Measurements from ENCODE around the gene STARD4. TPM values are rescaled to one million over a fixed set of nuclear protein-coding genes. Genes with fewer than 3 reads are reported as not detected.
A peak's percentile ranks its signal among the peaks of the same experiment; 100 is the strongest.

Gene STARD4
- total and polyA plus RNA-seq, 12 donors, result 7.2 to 142 (median 24.1) TPM

GRCh38 chr5:111537141-111538024, 25.0 kb upstream of the STARD4 start:
- H3K27ac ChIP-seq, result no peak overlapping the region
- 4 to 52% (median 31%) methylated on average over 1 of the region's 1 CpG for WGBS, 4 donors
- no peak overlapping the region for H3K4me3 ChIP-seq
- no peak for DNase-seq
- H3K27me3 ChIP-seq, result no peaks in the 10 kb centered on the region
- H3K4me1 ChIP-seq (replicated peaks in 1 of 2), result no peaks in the 10 kb centered on the region
- intact Hi-C loops (cut with DNase I), result loop anchor here in 1 of 2 donors (10.0 kb wide), 1 partner anchor 617 kb away; no protein-coding TSS in a partner anchor
- no peak for TF ChIP-seq POLR2A (IDR thresholded peaks at IDR 0.05)
- H3K9me3 ChIP-seq (replicated peaks in 1 of 3), result no peaks in the 10 kb centered on the region
- H3K36me3 ChIP-seq (replicated peaks in 1 of 2), result no peaks in the 10 kb centered on the region

GRCh38 chr5:111535879-111536549, 23.7 kb upstream of the STARD4 start:
- H3K27me3 ChIP-seq, result no peaks in the 10 kb centered on the region
- TF ChIP-seq CTCF (IDR thresholded peaks at IDR 0.05) (no peak), POLR2A (IDR thresholded peaks at IDR 0.05) (no peak)
- DNase-seq, result no peak
- no peak overlapping the region for H3K27ac ChIP-seq
- no peaks in the 10 kb centered on the region for H3K9me3 ChIP-seq (replicated peaks in 1 of 3)
- WGBS, 4 donors, result 88 to 96% (median 92%) methylated on average over 1 of the region's 1 CpG
- no peaks in the 10 kb centered on the region for H3K4me1 ChIP-seq (replicated peaks in 1 of 2)
- H3K36me3 ChIP-seq (replicated peaks in 1 of 2), result no peaks in the 10 kb centered on the region
- intact Hi-C loops (cut with DNase I), result loop anchor here in 1 of 2 donors (10.0 kb wide), 1 partner anchor 619 kb away; no protein-coding TSS in a partner anchor
- no peak overlapping the region for H3K4me3 ChIP-seq

DNA sequence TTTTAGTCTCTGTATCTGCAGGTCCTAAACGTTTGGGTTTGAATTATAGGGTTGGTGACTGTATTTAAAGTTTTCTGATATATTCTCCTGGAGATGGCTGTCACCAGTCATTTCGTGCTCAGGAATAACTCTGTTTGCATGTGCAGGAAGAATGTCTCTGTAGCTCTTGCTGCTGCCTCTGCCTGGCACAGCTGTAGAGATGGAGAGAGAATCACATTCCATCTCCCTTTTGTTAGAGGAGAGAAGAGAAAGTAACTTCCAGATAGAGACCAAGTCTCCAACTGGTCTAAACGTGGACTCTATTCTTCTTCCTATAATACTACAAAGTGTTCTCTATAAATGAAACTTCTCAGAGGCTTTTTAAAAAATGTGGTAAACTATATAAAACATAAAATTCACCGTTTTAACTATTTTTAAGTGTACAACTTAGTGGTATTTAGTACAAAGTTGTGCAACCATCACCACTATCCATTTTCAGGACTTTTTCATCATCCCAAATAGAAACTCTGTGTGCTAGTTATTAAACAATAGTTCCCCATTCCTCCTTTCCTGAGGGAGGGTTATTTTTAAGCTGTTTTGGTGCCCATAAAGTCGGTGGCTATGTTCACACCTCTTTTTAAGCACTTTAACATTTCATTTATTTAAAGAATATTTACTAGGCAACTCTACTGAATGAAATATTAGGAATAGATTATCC, 20.7 kb upstream of the STARD4 start:
- H3K4me3 ChIP-seq, result no peak overlapping the region
- H3K4me1 ChIP-seq (replicated peaks in 1 of 2), result no peaks in the 10 kb centered on the region
- no peak for TF ChIP-seq CTCF (IDR thresholded peaks at IDR 0.05)
- 59 to 68% (median 67%) methylated on average over 5 of the region's 5 CpGs for WGBS, 4 donors
- intact Hi-C loops (cut with DNase I), result loop anchor here (5.0 to 10.0 kb wide), 2 partner anchors 614 to 622 kb away; no protein-coding TSS in a partner anchor
- no peaks in the 10 kb centered on the region for H3K9me3 ChIP-seq (replicated peaks in 1 of 3)
- no peaks in the 10 kb centered on the region for H3K27me3 ChIP-seq
- no peak overlapping the region for H3K27ac ChIP-seq
- no peak for DNase-seq
- no peaks in the 10 kb centered on the region for H3K36me3 ChIP-seq (replicated peaks in 1 of 2)

DNA sequence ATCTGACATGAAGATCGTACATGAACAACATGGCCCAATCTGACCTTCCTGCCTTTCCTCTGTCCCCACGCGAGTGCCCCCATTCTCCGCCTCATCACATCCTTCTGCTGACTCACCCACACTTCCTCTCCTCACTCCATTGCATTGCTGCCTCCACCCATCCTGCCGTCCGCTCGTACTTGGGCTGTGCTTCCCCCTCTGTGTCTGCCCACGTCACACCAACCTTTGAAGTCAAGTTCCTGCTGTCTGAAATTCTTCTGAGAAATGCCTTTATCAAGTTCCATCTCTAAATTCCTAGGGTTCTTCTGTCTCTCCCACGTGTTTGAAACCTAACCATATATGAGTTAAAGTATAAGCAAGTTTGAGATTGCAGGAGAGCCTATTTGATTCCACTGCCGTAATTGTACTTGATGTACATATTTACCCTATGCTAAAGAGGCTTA, 18.0 kb upstream of the STARD4 start:
- Histone ChIP-seq H3K4me3 (no peak overlapping the region), H3K9me3 (replicated peaks in 1 of 3) (no peaks in the 10 kb centered on the region), H3K36me3 (replicated peaks in 1 of 2) (no peaks in the 10 kb centered on the region), H3K27ac (peak overlapping the region in 2 of 5 donors; percentile 28 to 45), H3K4me1 (replicated peaks in 1 of 2) (no peaks in the 10 kb centered on the region), H3K27me3 (no peaks in the 10 kb centered on the region)
- intact Hi-C loops (cut with DNase I), result loop anchor here (5.0 to 10.0 kb wide), 2 partner anchors 617 to 624 kb away; no protein-coding TSS in a partner anchor
- no peak for TF ChIP-seq CTCF (IDR thresholded peaks at IDR 0.05)
- TF ChIP-seq POLR2A (IDR thresholded peaks at IDR 0.05), result no peak
- peak; percentile 37 to 86 (median 70) for DNase-seq
- WGBS, 4 donors, result 47 to 51% (median 49%) methylated on average over 10 of the region's 10 CpGs

All from adrenal gland (tissue), 12 donors.